HG03378 (cell line): ENCODE results near the gene CDH6.

Source experiments
- ATAC-seq: cut with Tn5 transposase; IDR thresholded peaks from one replicate; pipeline ENCODE4 v1.9.1; 2021; ENCODE audit warnings: mild to moderate bottlenecking, moderate library complexity; ENCODE audit not compliant: unreplicated experiment

Gene CDH6

DNA sequence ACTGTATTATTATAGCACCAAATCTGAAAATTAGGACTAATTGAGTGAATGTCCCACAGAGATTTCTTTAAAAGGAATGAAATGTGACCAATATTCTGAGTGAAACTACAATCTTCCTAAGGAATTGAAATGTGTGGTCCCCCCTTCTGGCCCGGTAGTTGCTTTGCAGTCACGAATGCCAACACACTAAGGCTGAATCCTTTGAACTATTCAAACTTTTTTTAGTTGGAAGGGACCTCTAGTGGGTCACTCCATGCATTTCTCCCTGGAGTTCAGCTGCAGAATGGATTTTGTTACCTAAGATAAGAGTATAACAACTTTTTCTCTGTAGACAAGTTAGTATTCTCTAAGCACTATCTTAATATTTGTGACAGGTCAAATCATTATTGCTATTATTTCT lies 2.8 kb downstream of the CDH6 start:
- no peak for ATAC-seq

DNA sequence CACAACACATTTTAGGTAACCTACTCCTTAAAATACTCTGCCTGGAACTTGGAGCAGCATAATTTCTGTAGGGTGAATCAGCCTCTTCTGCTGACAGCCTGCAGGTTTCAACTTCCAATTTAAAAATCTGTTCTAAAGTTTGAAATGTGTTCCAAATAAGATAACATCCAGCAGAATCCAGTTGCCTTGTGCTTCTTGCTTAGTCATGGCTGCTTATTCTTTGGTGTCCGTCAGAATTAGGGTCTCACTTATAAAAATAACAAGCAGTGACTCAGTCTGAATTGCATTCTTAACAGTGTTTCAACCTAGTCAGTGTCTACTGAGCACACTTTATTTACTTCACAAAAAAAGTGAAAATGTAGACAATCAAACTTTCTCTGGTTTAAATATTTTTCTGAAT lies 3.7 kb downstream of the CDH6 start:
- no peak for ATAC-seq

DNA sequence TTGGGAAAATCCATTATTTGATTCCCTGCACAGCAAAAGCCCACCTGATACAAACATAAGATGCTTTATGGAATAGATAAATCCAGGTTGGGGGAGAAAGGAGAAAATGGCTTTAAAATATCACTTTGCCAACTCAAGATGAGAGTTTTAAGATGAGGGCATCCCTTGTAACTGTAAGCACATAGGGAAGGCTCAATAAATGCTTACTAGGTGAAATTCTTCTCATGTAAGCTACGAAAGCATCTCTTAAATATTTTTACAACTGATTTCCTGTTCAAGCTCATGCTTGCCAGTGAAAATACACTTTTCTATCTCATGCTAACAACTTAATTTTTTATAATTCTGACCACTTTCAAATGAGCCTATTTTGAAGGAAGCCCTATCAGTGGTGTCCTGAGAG lies 11.5 kb downstream of the CDH6 start:
- ATAC-seq, result no peak

DNA sequence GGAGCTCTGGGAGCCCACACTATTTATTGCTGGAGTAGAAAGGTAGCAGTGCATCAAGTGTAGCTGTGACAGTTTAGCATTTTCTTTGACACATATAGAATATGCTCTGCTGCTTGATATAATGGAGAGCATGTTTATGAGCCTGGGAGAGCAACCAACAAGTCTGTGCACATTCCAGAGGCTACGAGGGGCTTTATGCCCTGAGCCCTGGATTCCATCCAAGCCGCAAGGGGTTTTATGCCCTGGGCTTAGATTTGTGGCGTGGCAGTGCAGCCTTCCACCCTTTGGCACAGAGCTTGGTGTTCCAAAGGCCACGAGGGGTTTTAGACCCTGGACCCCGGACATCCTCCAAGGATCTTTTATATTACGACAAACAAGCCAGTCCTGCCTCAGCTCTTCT lies 14.6 kb downstream of the CDH6 start:
- ATAC-seq, result no peak

DNA sequence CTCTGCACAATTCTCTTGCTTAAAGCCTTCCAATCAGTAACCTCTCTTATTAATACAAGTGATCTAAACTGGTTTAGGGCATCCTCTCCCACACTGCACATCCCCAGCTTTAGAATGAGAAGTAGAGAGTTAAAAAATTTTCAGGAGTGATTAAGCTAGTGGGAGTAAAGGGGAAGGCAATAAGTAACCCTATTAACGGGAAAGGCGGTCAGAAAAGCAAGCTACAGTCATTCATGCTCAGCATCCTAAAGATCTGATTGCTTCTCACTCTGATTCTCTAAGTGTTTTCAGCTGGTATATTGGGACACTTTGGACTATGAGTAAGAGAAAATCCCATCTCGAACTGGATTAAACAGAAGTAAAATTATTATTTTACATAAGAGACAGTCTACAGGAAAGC lies 15.8 kb downstream of the CDH6 start:
- ATAC-seq, result no peak

DNA sequence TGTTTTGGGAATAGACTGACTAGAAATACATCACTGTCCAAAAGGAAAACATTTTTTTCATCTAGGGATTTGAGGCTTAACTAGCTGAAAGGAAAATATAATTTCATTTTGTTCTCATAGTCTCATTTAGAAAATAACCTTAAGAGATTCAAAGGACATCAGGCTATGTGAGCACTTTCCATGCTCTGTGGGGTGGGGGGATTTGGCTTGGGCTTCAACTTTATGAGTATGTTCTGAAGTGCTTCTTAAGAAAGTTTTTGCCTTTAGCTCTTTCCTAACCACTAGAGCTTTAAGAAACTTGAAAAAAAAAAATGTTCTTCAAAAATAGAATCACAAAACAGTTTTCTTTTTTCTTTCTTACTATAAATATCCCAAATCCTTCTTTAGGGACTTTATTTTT lies 17.6 kb downstream of the CDH6 start:
- no peak for ATAC-seq

DNA sequence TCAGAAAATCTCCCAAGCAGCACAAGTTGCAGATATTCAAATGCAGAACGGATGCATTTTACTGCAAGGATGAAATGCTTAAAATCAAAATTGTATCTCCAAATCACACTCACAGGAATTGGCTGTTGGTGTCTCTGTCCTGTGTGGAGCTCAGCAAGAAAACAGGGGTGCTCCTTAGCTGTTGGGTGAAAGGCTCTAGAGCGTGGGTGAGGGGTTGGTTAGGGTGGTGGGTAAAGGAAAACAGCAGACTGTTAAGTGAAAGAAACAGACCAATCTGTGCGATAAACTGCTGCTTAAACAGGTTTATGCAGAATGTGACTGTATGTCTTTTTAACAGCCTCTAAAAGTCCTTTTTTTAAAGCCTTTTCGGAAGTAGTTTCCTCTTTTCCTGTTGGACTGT lies 19.8 kb downstream of the CDH6 start:
- ATAC-seq, result no peak

DNA sequence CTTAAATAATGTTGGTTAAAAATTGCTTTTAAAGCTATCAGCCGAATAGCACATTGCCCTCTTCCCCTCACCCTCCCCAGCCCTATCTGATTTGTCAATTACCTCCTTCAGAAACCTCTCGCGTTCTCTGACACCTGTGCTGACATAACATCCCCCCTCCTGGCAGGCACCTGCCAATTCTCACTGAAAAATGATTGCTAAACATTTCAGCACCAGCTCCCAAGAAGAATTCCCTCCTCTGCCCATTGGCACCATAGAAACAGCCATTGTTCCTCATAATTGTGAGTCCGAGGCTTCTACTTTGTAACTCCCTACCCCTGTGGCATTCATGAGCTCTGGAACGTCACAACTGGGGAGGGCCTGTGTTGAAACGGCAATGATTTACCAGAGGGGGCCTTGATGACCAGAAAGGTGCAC lies 20.2 kb downstream of the CDH6 start:
- ATAC-seq, result no peak

DNA sequence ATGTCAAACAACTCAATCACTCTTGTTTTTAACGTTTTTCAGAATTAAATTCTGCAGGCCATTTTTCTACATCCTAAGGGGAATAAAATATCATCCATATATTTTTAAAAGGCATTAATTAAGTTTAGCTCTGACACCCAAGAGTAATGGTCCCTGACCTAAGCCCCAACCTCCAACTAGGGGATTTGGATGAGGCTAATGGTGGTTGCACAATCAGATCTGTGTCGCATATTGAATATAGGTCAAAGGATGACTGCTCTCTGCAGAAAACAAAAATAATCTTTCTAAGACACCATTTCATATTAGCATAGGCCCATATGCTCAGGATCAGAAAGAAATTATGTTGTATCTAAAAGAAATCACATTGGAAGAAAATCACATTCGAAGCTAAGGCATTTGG lies 20.7 kb downstream of the CDH6 start:
- no peak for ATAC-seq

DNA sequence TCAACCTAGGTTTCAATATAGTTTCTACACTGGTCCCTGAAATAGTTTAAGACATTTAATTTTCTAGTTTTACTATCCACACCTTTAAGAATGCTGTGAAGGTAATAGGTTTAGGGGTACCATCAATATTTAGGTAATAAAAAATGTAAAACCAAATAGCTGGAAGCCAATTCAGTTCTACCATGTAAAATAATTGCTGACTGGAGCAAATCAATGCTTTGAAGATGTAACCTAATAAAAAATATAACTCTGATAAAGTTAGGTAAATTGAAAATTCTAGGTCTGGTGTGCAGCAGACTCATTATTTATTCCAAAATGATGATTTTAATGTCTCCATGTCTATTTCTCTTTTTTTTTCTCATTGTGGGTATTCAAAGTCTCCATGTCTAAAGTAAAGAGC lies 21.8 kb downstream of the CDH6 start:
- no peak for ATAC-seq

DNA sequence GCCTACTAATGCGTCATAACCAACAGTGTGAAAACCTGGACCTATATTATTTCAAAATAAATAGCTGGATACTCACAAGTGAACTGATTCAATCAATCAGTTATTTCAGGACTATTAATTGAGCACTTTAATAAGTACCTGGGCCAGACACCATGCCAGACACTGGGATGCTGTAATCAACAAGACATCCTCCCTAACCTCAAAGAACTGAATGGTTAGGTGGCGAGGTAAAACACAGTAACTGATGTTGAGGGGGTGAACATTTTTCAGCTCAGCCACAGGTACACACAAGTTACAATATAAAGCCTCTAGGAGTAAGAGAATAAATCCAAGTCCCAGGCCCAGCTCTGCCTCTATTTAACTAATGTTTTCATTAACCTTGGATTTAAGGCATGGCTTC lies 24.0 kb downstream of the CDH6 start:
- ATAC-seq, result no peak

DNA sequence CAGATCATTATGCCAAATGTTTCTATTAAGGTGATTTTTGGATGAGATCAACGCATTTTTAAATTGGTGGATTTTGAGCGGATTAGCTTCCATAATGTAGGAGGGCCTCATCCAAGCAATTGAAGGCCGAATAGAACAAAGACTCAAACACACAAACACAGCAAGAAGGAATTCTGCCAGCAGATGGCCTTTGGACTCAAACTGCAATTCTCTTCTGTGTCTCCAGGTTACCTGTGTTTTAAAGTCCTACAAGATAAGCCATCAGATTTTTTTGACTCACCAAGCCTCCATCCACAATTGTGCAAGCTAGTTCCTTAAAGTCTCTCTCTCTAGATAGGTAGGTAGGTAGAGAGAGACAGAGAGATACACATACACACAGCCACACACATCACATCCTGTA lies 25.5 kb downstream of the CDH6 start:
- ATAC-seq, result no peak

DNA sequence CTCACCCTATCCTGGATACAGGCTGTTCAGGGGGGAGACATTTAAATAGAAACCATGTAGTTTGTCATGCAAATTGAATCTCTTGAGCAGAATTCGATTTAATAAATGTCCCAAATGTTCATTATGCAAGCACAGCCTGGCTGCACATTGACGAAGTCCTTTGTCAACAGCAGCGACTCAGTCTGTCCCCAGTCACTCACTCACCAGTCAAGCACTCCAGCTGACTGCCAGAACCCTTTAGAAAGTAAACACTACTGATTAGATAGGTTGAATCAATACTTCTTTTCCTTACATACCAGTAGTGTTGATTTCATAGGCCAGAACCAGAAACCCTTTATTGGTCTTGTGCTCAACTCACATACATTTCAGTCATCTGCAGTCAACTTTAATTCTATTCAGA lies 27.5 kb downstream of the CDH6 start:
- ATAC-seq, result no peak

DNA sequence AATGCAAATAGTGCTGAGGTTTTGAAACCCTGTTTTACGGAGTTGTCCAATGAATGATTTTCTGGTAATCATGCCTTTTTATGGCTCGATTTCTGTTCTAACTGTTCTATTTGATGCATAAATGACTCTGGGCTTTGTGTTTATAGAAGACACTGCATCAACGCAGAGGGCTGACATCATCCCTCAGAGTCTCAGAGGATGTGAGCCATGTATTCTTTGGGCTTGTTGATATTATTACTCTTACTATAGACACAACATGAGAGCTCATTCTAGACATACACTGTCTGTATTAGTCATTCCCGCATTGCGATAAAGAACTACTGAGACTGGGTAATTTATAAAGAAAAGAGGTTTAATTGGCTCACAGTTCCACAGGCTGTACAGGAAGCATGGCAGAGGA lies 31.6 kb downstream of the CDH6 start:
- no peak for ATAC-seq

DNA sequence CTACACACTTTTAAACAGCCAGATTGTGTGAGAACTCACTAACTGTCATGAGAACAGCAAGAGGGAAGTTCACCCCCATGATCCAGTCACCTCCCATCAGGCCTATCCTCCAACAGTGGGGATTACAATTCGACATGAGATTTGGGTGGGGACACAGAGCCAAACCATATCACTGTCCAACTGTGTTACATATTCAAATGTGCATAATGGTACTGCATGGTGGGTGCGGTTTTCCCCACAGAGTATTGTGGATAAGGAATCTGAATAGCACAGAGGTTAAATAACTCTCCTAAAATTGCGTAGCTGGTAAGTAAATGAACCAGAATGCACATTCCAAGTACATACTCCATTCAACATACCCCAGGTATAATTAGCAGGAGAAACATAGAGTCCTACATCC lies 32.1 kb downstream of the CDH6 start:
- ATAC-seq, result no peak

DNA sequence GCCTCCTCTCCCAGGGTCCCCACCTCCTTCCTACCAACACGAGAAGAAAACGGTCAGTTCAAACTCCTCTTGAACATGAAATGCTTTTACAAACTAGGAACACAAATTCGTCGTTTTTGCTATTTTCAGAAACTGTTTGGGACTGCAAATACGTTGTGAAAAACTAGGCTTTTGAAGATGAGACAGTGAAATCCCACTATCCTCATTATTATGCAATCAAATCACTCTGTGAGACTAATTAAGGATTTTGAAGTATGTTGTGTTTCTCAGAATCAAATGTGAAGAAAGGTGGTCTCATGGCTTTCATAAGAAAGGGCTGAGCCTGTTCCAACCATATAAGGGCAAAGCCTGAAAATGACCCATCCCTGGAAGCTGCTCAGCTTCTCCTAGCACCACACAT lies 33.2 kb downstream of the CDH6 start:
- no peak for ATAC-seq

DNA sequence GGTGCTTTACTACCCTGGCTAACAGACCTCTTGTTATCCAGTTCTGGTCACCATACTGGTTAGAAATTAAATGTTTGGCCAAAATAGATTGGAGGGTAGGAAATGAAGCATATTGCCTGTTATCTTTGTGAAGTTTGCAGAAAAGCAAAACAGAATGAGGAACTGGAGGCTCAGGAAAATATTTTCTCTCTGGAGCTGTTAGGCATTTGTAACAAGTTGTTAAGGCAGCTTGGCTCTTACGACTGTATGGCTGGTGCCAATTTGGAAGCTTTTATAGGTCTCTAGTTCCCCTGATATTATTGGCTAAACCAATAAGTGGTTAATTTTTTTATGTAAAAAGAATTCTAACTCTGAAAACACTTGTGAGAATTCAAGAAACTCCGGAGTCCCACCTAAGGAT lies 35.8 kb downstream of the CDH6 start:
- ATAC-seq, result no peak

DNA sequence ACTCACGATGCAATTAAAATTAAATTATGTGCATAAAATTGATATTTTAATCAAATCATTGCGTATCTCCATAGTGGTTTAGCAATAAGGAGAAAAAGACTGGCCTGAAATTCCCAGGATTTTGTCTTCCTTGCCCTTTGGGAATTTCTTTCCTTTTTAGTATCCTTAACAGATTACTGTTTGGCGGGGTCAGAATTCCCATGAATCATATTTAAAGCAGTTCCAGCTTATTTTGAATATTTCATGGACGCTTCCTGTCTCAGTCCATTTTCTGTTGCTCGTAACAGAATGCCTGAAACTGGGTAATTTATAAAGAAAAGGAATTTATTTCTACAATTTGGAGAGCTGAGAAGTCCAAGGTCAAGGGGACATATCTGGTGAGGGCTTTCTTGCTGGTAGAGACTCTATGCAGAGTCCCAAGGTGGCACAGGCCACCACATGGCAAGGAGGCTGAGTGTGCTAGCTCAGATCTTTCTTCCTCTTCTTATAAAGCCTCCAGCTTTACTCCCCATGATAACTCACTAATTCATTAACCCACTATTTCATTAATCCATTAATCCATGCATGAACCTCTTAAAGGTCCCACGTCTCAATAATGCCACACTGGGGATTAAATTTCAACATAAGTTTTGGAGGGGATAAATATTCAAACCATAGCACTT lies 37.8 kb downstream of the CDH6 start:
- ATAC-seq, result no peak

DNA sequence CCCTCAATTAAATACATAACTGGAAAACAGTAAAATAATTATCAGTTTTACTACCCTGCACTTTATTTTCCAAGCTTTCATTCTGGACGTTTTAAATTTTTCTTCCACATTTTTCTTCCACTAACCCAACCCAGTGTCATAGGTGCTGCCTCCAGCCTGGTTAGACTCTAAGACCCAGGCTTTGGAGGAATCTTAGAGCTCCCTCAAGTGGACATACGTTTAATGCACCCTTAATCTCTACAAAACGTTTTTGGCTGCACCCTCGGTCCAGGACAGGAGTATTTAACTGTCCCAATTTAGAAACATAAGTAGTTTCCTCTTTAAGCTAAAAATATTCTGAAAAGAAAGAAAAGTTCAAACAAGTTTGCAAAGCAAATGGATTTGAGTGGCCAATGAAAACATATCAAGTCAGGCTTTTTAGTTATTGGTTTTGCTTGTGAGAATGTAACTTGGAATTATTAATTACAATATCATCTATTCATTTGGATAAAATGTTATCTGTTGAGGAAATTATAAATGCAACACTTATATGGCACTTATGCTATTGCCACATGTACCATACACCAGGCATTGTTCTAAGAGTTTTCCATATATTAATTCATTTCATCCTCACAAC lies 38.9 kb downstream of the CDH6 start:
- peak; percentile 83 for ATAC-seq

DNA sequence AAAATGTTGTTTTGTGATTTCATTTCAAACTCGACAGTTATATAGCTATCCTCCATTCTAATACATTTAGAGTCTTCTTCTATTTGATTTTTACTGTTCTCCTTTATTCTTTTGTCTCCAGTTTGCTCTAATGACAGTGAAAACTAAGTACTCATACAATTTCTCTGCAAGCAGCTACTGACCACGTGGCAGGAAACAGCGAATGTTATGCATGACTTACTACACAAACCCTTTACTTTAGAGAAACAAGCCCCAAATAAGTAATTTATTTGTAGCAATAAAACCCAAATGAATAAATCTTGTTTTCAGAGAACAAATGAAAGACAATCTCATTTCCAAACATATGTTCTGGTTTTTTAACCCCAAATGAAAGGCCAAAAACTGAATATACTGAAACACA lies 41.9 kb downstream of the CDH6 start:
- ATAC-seq, result no peak

DNA sequence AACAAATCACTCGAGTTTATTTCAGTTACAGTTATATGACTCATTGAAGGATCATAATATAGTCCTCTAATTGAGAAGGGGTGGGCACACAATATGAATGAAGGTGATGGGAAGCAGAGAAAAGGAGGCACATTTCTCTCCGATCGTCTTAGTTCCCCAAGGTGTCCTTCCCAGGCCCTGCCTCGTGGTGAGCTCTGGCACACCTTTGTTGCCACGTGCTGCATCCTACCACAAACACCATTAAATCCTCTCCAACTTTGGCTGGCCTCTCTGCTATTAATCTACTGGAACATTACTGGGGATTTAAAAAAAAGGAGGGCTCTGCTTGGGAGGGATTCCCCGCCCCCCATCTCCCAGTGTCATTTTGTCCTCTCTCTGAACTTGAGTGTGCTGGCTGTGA lies 42.9 kb downstream of the CDH6 start:
- ATAC-seq, result no peak

DNA sequence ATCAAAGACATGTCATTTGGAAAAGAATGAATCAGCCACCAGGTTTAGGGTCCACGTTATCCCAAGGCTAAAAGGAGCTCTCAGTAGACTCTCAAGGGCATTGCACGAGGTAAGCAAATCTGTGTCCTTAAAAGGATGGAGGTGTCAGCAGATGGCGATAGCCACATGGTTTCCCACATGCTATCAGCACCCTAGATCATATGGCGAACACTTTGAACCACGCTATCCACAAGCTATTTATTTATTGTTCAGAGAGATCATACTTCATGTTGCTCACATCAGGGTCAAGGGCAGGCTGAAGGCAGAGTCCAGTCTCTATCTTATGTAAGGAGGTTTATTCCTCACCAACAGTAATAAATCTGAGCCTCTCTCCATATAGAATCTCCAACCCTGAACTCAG lies 43.7 kb downstream of the CDH6 start:
- ATAC-seq, result no peak

DNA sequence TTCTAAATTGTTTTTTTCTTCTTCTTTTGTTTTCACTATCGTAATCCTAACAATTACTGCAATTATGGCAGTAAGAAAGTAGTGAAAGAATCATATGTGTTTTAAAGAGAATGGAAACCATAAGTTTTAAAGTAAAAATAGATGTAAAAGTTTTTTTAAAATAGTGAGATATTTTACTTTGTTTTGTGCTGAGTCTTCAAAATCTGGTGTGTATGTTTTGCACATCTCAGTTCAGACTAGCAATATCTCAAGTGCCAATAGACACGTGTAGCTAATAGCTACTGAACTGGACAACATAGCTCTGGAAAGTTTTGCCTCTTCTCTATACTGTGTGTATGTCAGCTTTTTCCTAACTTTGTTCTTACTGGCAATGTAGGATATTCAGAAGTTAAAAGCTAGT lies 45.0 kb downstream of the CDH6 start:
- ATAC-seq, result no peak
